HepG2 (cell line): ENCODE results near the gene STAT6. TPM values are rescaled to one million over a fixed set of nuclear protein-coding genes. Genes with fewer than 3 reads are reported as not detected.

Source experiments
- ERF ChIP-seq: IDR thresholded peaks from 2 replicates; pipeline ENCODE4 v1.6.1; 2018; ENCODE audit warnings: missing biosample characterization, missing genetic modification reagents
- HDAC1 ChIP-seq: sonication (generic); formaldehyde crosslinking; IDR thresholded peaks from 2 replicates; pipeline ENCODE4 v1.5.1; 2020; ENCODE audit warnings: mild to moderate bottlenecking, missing genetic modification reagents
- HIVEP1 ChIP-seq: sonication (generic); formaldehyde crosslinking; IDR thresholded peaks from 2 replicates; pipeline ENCODE4 v1.4.0; 2020; ENCODE audit warnings: mild to moderate bottlenecking, missing genetic modification reagents
- JDP2 ChIP-seq: sonication (generic); formaldehyde crosslinking; IDR thresholded peaks from 2 replicates; pipeline ENCODE4 v1.8.1; 2022; ENCODE audit warnings: missing genetic modification reagents, borderline replicate concordance
- KLF9 ChIP-seq: IDR thresholded peaks from 2 replicates; pipeline ENCODE4 v1.6.1; 2016; ENCODE audit warnings: low read depth
- MIER3 ChIP-seq: IDR thresholded peaks from 2 replicates; pipeline ENCODE4 v1.6.1; 2016; ENCODE audit warnings: missing compliant biosample characterization, borderline replicate concordance
- MLLT10 ChIP-seq: sonication (generic); formaldehyde crosslinking; IDR thresholded peaks from 2 replicates; pipeline ENCODE4 v1.4.0; 2020; ENCODE audit warnings: missing genetic modification reagents
- MYPOP ChIP-seq: sonication (generic); formaldehyde crosslinking; IDR thresholded peaks from 2 replicates; pipeline ENCODE4 v1.8.1; 2023; ENCODE audit warnings: mild to moderate bottlenecking, moderate library complexity, missing genetic modification reagents
- NFKBIZ ChIP-seq: IDR thresholded peaks from 2 replicates; pipeline ENCODE4 v1.6.1; 2018; ENCODE audit warnings: missing genetic modification reagents, missing compliant biosample characterization
- NR2F2 ChIP-seq: IDR thresholded peaks from 2 replicates; pipeline ENCODE4 v1.6.1; 2012; ENCODE audit warnings: low read depth, inconsistent platforms, borderline replicate concordance
- PAX8 ChIP-seq: sonication (generic); formaldehyde crosslinking; IDR thresholded peaks from 2 replicates; pipeline ENCODE4 v1.8.0; 2022; ENCODE audit warnings: mild to moderate bottlenecking, missing genetic modification reagents, borderline replicate concordance
- PPARG ChIP-seq: conservative IDR thresholded peaks from 2 replicates; pipeline ENCODE4 v1.6.1; 2016; ENCODE audit warnings: missing biosample characterization, missing genetic modification reagents
- TSC22D2 ChIP-seq: sonication (generic); formaldehyde crosslinking; IDR thresholded peaks from 2 replicates; pipeline ENCODE4 v1.5.1; 2020; ENCODE audit warnings: missing genetic modification reagents, mild to moderate bottlenecking, borderline replicate concordance
- ZKSCAN5 ChIP-seq: sonication (generic); formaldehyde crosslinking; IDR thresholded peaks from 2 replicates; pipeline ENCODE4 v1.5.1; 2020; ENCODE audit warnings: mild to moderate bottlenecking, missing genetic modification reagents
- ZNF563 ChIP-seq: sonication (generic); formaldehyde crosslinking; IDR thresholded peaks from 2 replicates; pipeline ENCODE4 v1.8.0; 2022; ENCODE audit warnings: mild to moderate bottlenecking, moderate library complexity, missing genetic modification reagents
- ZNF589 ChIP-seq: sonication (generic); formaldehyde crosslinking; conservative IDR thresholded peaks from 2 replicates; pipeline ENCODE4 v1.8.0; 2022; ENCODE audit warnings: mild to moderate bottlenecking, moderate library complexity, missing genetic modification reagents
- polyA plus RNA-seq, 8 experiments: library from polyadenylated mRNA; depleted of rRNA in 3 of 8; stranded (reverse) in 7 of 8; unstranded in 1 of 8; fragments of >200 nt; fragmentation: Illumina TruSeq in 4 of 8; extraction: Trizol in 4 of 8; gene quantifications; 2 replicates each; pipeline versions ENCODE4 v1.2.1 to v1.2.3, GENCODE V29; 2011 to 2016; ENCODE audit warnings: low read depth in 4 of 8, missing spikeins in 1 of 8, mixed read lengths in 1 of 8; ENCODE audit not compliant: insufficient read depth in 1 of 8
- total RNA-seq, 5 experiments: library from RNA; depleted of rRNA; stranded (reverse); fragments of >200 nt; fragmentation: Illumina TruSeq; extraction: Trizol; gene quantifications; 2 replicates each; pipeline ENCODE4 v1.2.3, GENCODE V29; 2016; ENCODE audit warnings: low read depth in 1 of 5
- TF ChIP-seq, protein P1 (sequence below): sonication (generic); formaldehyde crosslinking; IDR thresholded peaks from 2 replicates; pipeline ENCODE4 v1.4.0; 2020; ENCODE audit warnings: mild to moderate bottlenecking, missing genetic modification reagents
- TF ChIP-seq, protein P2 (sequence below): sonication (generic); formaldehyde crosslinking; IDR thresholded peaks from 2 replicates; pipeline ENCODE4 v1.8.1; 2023; ENCODE audit warnings: mild to moderate bottlenecking, missing genetic modification reagents
- TF ChIP-seq, protein P3 (sequence below): sonication (generic); formaldehyde crosslinking; IDR thresholded peaks from 2 replicates; pipeline ENCODE4 v1.5.0; 2020; ENCODE audit warnings: mild to moderate bottlenecking, missing genetic modification reagents

Gene STAT6
- total and polyA plus RNA-seq, 2 of the 13 experiments (the other 11 are each of a cell fraction or from before 2014, with no cell fraction given), result 28.0 to 62.2 TPM

- no peak; the same call in 1 of the 2 replicates for TF ChIP-seq HDAC1 (CRISPR knock-in tag)
- TF ChIP-seq, protein P1, sequence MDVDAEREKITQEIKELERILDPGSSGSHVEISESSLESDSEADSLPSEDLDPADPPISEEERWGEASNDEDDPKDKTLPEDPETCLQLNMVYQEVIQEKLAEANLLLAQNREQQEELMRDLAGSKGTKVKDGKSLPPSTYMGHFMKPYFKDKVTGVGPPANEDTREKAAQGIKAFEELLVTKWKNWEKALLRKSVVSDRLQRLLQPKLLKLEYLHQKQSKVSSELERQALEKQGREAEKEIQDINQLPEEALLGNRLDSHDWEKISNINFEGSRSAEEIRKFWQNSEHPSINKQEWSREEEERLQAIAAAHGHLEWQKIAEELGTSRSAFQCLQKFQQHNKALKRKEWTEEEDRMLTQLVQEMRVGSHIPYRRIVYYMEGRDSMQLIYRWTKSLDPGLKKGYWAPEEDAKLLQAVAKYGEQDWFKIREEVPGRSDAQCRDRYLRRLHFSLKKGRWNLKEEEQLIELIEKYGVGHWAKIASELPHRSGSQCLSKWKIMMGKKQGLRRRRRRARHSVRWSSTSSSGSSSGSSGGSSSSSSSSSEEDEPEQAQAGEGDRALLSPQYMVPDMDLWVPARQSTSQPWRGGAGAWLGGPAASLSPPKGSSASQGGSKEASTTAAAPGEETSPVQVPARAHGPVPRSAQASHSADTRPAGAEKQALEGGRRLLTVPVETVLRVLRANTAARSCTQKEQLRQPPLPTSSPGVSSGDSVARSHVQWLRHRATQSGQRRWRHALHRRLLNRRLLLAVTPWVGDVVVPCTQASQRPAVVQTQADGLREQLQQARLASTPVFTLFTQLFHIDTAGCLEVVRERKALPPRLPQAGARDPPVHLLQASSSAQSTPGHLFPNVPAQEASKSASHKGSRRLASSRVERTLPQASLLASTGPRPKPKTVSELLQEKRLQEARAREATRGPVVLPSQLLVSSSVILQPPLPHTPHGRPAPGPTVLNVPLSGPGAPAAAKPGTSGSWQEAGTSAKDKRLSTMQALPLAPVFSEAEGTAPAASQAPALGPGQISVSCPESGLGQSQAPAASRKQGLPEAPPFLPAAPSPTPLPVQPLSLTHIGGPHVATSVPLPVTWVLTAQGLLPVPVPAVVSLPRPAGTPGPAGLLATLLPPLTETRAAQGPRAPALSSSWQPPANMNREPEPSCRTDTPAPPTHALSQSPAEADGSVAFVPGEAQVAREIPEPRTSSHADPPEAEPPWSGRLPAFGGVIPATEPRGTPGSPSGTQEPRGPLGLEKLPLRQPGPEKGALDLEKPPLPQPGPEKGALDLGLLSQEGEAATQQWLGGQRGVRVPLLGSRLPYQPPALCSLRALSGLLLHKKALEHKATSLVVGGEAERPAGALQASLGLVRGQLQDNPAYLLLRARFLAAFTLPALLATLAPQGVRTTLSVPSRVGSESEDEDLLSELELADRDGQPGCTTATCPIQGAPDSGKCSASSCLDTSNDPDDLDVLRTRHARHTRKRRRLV (CRISPR knock-in tag), result no peak
- TF ChIP-seq ZNF589 (CRISPR knock-in tag), result no peak
- TF ChIP-seq JDP2 (CRISPR knock-in tag), result no peak
- no peak for TF ChIP-seq ERF (CRISPR knock-in tag)
- TF ChIP-seq PAX8 (CRISPR knock-in tag), result no peak
- TF ChIP-seq MLLT10 (CRISPR knock-in tag), result no peak
- TF ChIP-seq PPARG, result peak; percentile 95
- TF ChIP-seq TSC22D2 (CRISPR knock-in tag), result no peak
- TF ChIP-seq, protein P2, sequence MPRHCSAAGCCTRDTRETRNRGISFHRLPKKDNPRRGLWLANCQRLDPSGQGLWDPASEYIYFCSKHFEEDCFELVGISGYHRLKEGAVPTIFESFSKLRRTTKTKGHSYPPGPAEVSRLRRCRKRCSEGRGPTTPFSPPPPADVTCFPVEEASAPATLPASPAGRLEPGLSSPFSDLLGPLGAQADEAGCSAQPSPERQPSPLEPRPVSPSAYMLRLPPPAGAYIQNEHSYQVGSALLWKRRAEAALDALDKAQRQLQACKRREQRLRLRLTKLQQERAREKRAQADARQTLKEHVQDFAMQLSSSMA (CRISPR knock-in tag), result no peak
- no peak for TF ChIP-seq KLF9
- peak; percentile 24; the same call in 1 of the 2 replicates for TF ChIP-seq HIVEP1 (CRISPR knock-in tag)
- peak; percentile 79 for TF ChIP-seq NR2F2
- TF ChIP-seq MIER3 (CRISPR knock-in tag), result no peak
- 0 out of 2 replicates have a peak, but pooled peaks have one; percentile 20 for TF ChIP-seq MYPOP
- no peak for TF ChIP-seq ZNF563 (CRISPR knock-in tag)
- TF ChIP-seq NFKBIZ (CRISPR knock-in tag), result 0 out of 2 replicates have a peak, but pooled peaks have one; percentile 25
- TF ChIP-seq ZKSCAN5 (CRISPR knock-in tag), result no peak
- TF ChIP-seq, protein P3, sequence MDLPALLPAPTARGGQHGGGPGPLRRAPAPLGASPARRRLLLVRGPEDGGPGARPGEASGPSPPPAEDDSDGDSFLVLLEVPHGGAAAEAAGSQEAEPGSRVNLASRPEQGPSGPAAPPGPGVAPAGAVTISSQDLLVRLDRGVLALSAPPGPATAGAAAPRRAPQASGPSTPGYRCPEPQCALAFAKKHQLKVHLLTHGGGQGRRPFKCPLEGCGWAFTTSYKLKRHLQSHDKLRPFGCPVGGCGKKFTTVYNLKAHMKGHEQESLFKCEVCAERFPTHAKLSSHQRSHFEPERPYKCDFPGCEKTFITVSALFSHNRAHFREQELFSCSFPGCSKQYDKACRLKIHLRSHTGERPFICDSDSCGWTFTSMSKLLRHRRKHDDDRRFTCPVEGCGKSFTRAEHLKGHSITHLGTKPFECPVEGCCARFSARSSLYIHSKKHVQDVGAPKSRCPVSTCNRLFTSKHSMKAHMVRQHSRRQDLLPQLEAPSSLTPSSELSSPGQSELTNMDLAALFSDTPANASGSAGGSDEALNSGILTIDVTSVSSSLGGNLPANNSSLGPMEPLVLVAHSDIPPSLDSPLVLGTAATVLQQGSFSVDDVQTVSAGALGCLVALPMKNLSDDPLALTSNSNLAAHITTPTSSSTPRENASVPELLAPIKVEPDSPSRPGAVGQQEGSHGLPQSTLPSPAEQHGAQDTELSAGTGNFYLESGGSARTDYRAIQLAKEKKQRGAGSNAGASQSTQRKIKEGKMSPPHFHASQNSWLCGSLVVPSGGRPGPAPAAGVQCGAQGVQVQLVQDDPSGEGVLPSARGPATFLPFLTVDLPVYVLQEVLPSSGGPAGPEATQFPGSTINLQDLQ (CRISPR knock-in tag), result no peak
Measured at GRCh38 chr12:57138526-57139272, 27.5 kb upstream of the STAT6 start (continued).
